CD4-positive, alpha-beta T cell treated with Interleukin-17A for 4 hours (primary cell): Measurements from ENCODE around the gene THSD4.

Source experiments
- DNase-seq: peaks from one replicate; pipeline ENCODE4 v3.0.0-alpha.2; 2020; ENCODE audit warnings: mixed read lengths

THSD4 gene

GRCh38 chr15:71271327-71271726 is 156.1 kb downstream of the THSD4 start:
- DNase-seq: no peak

GRCh38 chr15:71272932-71273331 is 157.7 kb downstream of the THSD4 start:
- DNase-seq: no peak

- DNase-seq: no peak
Measured at GRCh38 chr15:71273731-71274447, 158.6 kb downstream of the THSD4 start.

- DNase-seq: no peak
Measured at GRCh38 chr15:71274448-71274798, 159.2 kb downstream of the THSD4 start.

GRCh38 chr15:71275098-71275497 is 159.8 kb downstream of the THSD4 start:
- DNase-seq: no peak

GRCh38 chr15:71275566-71276335 is 160.5 kb downstream of the THSD4 start:
- DNase-seq: no peak

- DNase-seq: no peak
Measured at GRCh38 chr15:71276336-71276665, 161.0 kb downstream of the THSD4 start.

GRCh38 chr15:71278989-71279756 is 163.9 kb downstream of the THSD4 start:
- no peak for DNase-seq

GRCh38 chr15:71279757-71280141 is 164.5 kb downstream of the THSD4 start:
- no peak for DNase-seq

GRCh38 chr15:71280206-71280605 is 164.9 kb downstream of the THSD4 start:
- DNase-seq: no peak

GRCh38 chr15:71281256-71281655 is 166.0 kb downstream of the THSD4 start:
- no peak for DNase-seq

GRCh38 chr15:71282076-71282475 is 166.8 kb downstream of the THSD4 start:
- DNase-seq: no peak

- no peak for DNase-seq
Measured at GRCh38 chr15:71288348-71288955, 173.2 kb downstream of the THSD4 start.

- no peak for DNase-seq
Measured at GRCh38 chr15:71290002-71290401, 174.7 kb downstream of the THSD4 start.

GRCh38 chr15:71290881-71291635 is 175.8 kb downstream of the THSD4 start:
- no peak for DNase-seq

- peak; percentile 4 for DNase-seq
Measured at GRCh38 chr15:71291723-71292122, 176.5 kb downstream of the THSD4 start.

GRCh38 chr15:71293723-71294122 is 178.5 kb downstream of the THSD4 start:
- no peak for DNase-seq

GRCh38 chr15:71294251-71294910 is 179.1 kb downstream of the THSD4 start:
- no peak for DNase-seq

- no peak for DNase-seq
Measured at GRCh38 chr15:71294911-71295602, 179.8 kb downstream of the THSD4 start.

GRCh38 chr15:71295603-71296314 is 180.5 kb downstream of the THSD4 start:
- no peak for DNase-seq

GRCh38 chr15:71296315-71296679 is 181.0 kb downstream of the THSD4 start:
- DNase-seq: no peak
